Neural progenitor cell (in vitro differentiated cells): ENCODE results near the gene USP37. TPM values are rescaled to one million over a fixed set of nuclear protein-coding genes. Genes with fewer than 3 reads are reported as not detected.
A peak's percentile ranks its signal among the peaks of the same experiment; 100 is the strongest.
"Not testable (repeated sequence)": the region's sequence is repeated elsewhere in the genome, so short reads cannot be mapped to it uniquely, and the experiment has no call there.

ENCODE experiments used
- DNase-seq: peaks from one replicate; pipeline ENCODE4 v3.0.0-alpha.2; 2016; ENCODE audit warnings: low spot score
- H2AFZ ChIP-seq: fragments of 200-600 bp; sonication (generic); replicated peaks from 2 replicates; pipeline ENCODE4 v1.6.1; 2016; ENCODE audit warnings: antibody characterized with exemption
- H3F3A ChIP-seq: fragments of 200-600 bp; sonication (generic); 2 replicates; pipeline ENCODE4 v1.6.1; 2016; ENCODE audit warnings: antibody characterized with exemption, low read depth
- H3K27ac ChIP-seq: fragments of 200-600 bp; sonication (generic); 2 replicates; pipeline ENCODE4 v1.5.1; 2016; ENCODE audit warnings: mild to moderate bottlenecking
- H3K27me3 ChIP-seq: fragments of 200-600 bp; sonication (generic); 2 replicates; pipeline ENCODE4 v1.6.1; 2016; ENCODE audit warnings: mild to moderate bottlenecking, moderate library complexity
- H3K36me3 ChIP-seq: fragments of 200-600 bp; sonication (generic); 2 replicates; pipeline ENCODE4 v1.5.1; 2016
- H3K4me1 ChIP-seq: fragments of 200-600 bp; sonication (generic); 2 replicates; pipeline ENCODE4 v1.6.1; 2016; ENCODE audit warnings: mixed run types
- H3K4me2 ChIP-seq: fragments of 200-600 bp; sonication (generic); 2 replicates; pipeline ENCODE4 v1.6.1; 2016
- H3K4me3 ChIP-seq: fragments of 200-600 bp; sonication (generic); 2 replicates; pipeline ENCODE4 v1.5.1; 2016
- H3K79me2 ChIP-seq: fragments of 200-600 bp; sonication (generic); 2 replicates; pipeline ENCODE4 v1.6.1; 2016; ENCODE audit warnings: low read depth
- H3K9ac ChIP-seq: fragments of 200-600 bp; sonication (generic); 2 replicates; pipeline ENCODE4 v1.6.1; 2016
- H3K9me3 ChIP-seq: fragments of 200-600 bp; sonication (generic); 2 replicates; pipeline ENCODE4 v1.5.1; 2016; ENCODE audit warnings: low read depth
- H4K20me1 ChIP-seq: fragments of 200-600 bp; sonication (generic); 2 replicates; pipeline ENCODE4 v1.6.1; 2016; ENCODE audit warnings: low read depth
- H3K27ac Mint-ChIP-seq: 3 replicates; pipeline ENCODE4 v1.8.0; 2021; ENCODE audit warnings: mixed read lengths
- H3K27me3 Mint-ChIP-seq: 2 replicates; pipeline ENCODE4 v1.8.0; 2022; ENCODE audit warnings: low read depth, mild to moderate bottlenecking, inconsistent platforms, moderate library complexity, mixed read lengths; ENCODE audit not compliant: insufficient read depth
- H3K36me3 Mint-ChIP-seq: 3 replicates; pipeline ENCODE4 v1.8.0; 2021; ENCODE audit warnings: mixed read lengths
- H3K4me1 Mint-ChIP-seq: 3 replicates; pipeline ENCODE4 v1.8.0; 2021; ENCODE audit warnings: mixed read lengths
- H3K4me3 Mint-ChIP-seq: 3 replicates; pipeline ENCODE4 v1.8.0; 2021; ENCODE audit warnings: mild to moderate bottlenecking, moderate library complexity, mixed read lengths
- H3K9me3 Mint-ChIP-seq: 3 replicates; pipeline ENCODE4 v1.8.0; 2020; ENCODE audit warnings: mixed read lengths
- CTCF ChIP-seq: fragments of 200-600 bp; sonication (generic); IDR thresholded peaks from 2 replicates; pipeline ENCODE4 v1.5.1; 2017; ENCODE audit warnings: antibody characterized with exemption, mild to moderate bottlenecking
- EZH2 ChIP-seq: fragments of 200-600 bp; sonication (generic); IDR thresholded peaks from 2 replicates; pipeline ENCODE4 v1.6.1; 2017; ENCODE audit warnings: antibody characterized with exemption, mild to moderate bottlenecking, moderate library complexity
- EZH2phosphoT487 ChIP-seq: fragments of 200-600 bp; sonication (generic); IDR thresholded peaks from 2 replicates; pipeline ENCODE4 v1.6.1; 2017; ENCODE audit warnings: antibody characterized with exemption
- total RNA-seq: library from RNA; depleted of rRNA; stranded (reverse); fragments of >200 nt; gene quantifications from 2 replicates; pipeline ENCODE4 v1.2.3, GENCODE V29; 2015; ENCODE audit warnings: low replicate concordance

USP37 gene
- total RNA-seq, 1 donor from 2014 or later: 35.1 TPM

DNA sequence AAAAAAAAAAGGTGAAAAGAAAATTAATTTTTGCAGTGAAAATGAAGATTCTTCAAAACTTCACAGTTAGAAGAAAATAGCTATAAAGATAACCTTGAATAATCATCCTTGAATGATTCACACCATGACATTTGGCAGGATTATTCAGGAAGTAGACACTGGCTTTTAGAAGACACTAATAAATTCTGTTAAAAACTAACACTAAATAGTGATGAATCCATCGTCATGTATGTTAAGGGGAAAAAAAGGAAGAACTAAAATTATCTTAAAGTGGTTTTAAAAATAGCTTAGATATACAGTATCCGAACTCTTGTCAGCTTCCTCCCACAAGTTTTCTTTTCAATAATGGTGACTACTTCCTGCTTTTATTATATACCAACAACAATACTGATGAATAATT lies 10.2 kb downstream of the USP37 start:
- peaks cover 13% of the 10 kb centered on the region for H4K20me1 ChIP-seq
- Mint-ChIP-seq H3K4me3 (no peak overlapping the region), H3K27ac (no peak overlapping the region), H3K4me1 (no peaks in the 10 kb centered on the region), H3K36me3 (peaks cover 21% of the 10 kb centered on the region), H3K9me3 (no peaks in the 10 kb centered on the region), H3K27me3 (no peaks in the 10 kb centered on the region)
- no peaks in the 10 kb centered on the region for H3K9me3 ChIP-seq
- no peak for DNase-seq
- H3K36me3 ChIP-seq: peaks cover 47% of the 10 kb centered on the region
- no peaks in the 10 kb centered on the region for H3K27me3 ChIP-seq
- no peak overlapping the region for H3K27ac ChIP-seq
- H3F3A ChIP-seq: peaks cover 20% of the 10 kb centered on the region
- no peak for TF ChIP-seq EZH2
- TF ChIP-seq CTCF: no peak
- no peak for TF ChIP-seq EZH2phosphoT487
- H3K79me2 ChIP-seq: peaks cover 38% of the 10 kb centered on the region
- H3K9ac ChIP-seq: no peak overlapping the region
- no peak overlapping the region for H3K4me3 ChIP-seq
- H3K4me2 ChIP-seq: no peak overlapping the region
- no peak overlapping the region for H2AFZ ChIP-seq
- H3K4me1 ChIP-seq: no peaks in the 10 kb centered on the region

DNA sequence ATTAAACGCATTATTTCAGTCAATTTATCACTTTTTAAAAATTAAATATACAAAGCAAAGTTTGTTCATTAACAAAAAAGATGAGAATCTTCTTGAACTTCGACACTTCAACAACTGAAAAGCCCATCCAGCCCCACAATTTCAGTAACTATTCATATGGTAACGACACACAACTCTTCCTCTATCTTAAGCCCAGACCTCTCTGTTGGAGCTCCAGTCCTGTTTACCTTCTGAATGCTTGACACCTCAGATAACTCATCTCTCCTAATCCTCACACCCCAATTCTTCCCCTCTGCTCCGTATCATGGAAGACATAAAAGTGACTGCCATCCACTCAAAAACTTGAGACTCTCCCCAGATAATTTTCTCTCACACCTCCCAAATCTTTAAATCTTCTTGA lies 12.6 kb downstream of the USP37 start:
- TF ChIP-seq EZH2phosphoT487 (no peak), CTCF (no peak), EZH2 (no peak)
- Histone ChIP-seq H3K4me3 (no peak overlapping the region), H3K4me1 (no peaks in the 10 kb centered on the region), H3F3A (peaks cover 13% of the 10 kb centered on the region), H3K27me3 (no peaks in the 10 kb centered on the region), H2AFZ (no peak overlapping the region), H3K9me3 (no peaks in the 10 kb centered on the region), H3K4me2 (no peak overlapping the region), H3K27ac (peak overlapping the region; percentile 40), H3K9ac (peak overlapping the region; percentile 25), H3K36me3 (peaks cover 63% of the 10 kb centered on the region), H4K20me1 (no peaks in the 10 kb centered on the region), H3K79me2 (peaks cover 16% of the 10 kb centered on the region)
- peaks cover 31% of the 10 kb centered on the region for H3K36me3 Mint-ChIP-seq
- H3K4me3 Mint-ChIP-seq: no peak overlapping the region
- H3K27me3 Mint-ChIP-seq: no peaks in the 10 kb centered on the region
- no peaks in the 10 kb centered on the region for H3K9me3 Mint-ChIP-seq
- H3K4me1 Mint-ChIP-seq: no peaks in the 10 kb centered on the region
- DNase-seq: peak; percentile 9
- H3K27ac Mint-ChIP-seq: no peak overlapping the region

GRCh38 chr2:218554225-218554624 lies 13.9 kb downstream of the USP37 start:
- H3K9me3 ChIP-seq, H3K27me3 ChIP-seq, H3K27ac ChIP-seq, H3K27me3 Mint-ChIP-seq, H3K79me2 ChIP-seq, H3K4me3 Mint-ChIP-seq, H2AFZ ChIP-seq, H3K4me1 ChIP-seq, H3K4me3 ChIP-seq, DNase-seq, H3K9ac ChIP-seq, H4K20me1 ChIP-seq, H3K4me2 ChIP-seq, H3K4me1 Mint-ChIP-seq, H3K9me3 Mint-ChIP-seq, H3K27ac Mint-ChIP-seq: not testable (repeated sequence)
- Histone ChIP-seq H3F3A (peaks cover 17% of the 10 kb centered on the region), H3K36me3 (peaks cover 58% of the 10 kb centered on the region)
- peaks cover 31% of the 10 kb centered on the region for H3K36me3 Mint-ChIP-seq

GRCh38 chr2:218547978-218548377 lies 20.2 kb downstream of the USP37 start:
- Histone ChIP-seq H3K4me3 (no peak overlapping the region), H3K36me3 (peaks cover 42% of the 10 kb centered on the region), H3K79me2 (peaks cover 4% of the 10 kb centered on the region), H3K4me2 (no peak overlapping the region), H3K9me3 (no peaks in the 10 kb centered on the region), H3F3A (peaks cover 5% of the 10 kb centered on the region), H3K9ac (no peak overlapping the region), H3K27me3 (no peaks in the 10 kb centered on the region), H4K20me1 (no peaks in the 10 kb centered on the region), H3K4me1 (no peaks in the 10 kb centered on the region), H2AFZ (no peak overlapping the region), H3K27ac (no peak overlapping the region)
- Mint-ChIP-seq H3K4me1 (no peaks in the 10 kb centered on the region), H3K36me3 (peaks cover 34% of the 10 kb centered on the region), H3K4me3 (no peak overlapping the region), H3K9me3 (no peaks in the 10 kb centered on the region), H3K27me3 (no peaks in the 10 kb centered on the region), H3K27ac (no peak overlapping the region)
- DNase-seq: no peak
- no peak for TF ChIP-seq EZH2
- no peak for TF ChIP-seq CTCF
- no peak for TF ChIP-seq EZH2phosphoT487
